GM23248 (cell line): ENCODE data around the gene ANXA11.

Source experiments
- EZH2 ChIP-seq: fragments of 200-600 bp; sonication (generic); IDR thresholded peaks from 2 replicates; pipeline ENCODE4 v1.6.1; 2018; ENCODE audit warnings: antibody characterized with exemption, mild to moderate bottlenecking; ENCODE audit not compliant: insufficient read depth, poor library complexity, severe bottlenecking
- EZH2phosphoT487 ChIP-seq: fragments of 200-600 bp; sonication (generic); IDR thresholded peaks from 2 replicates; pipeline ENCODE4 v1.6.1; 2018; ENCODE audit warnings: antibody characterized with exemption, moderate library complexity, mild to moderate bottlenecking, low read depth; ENCODE audit not compliant: insufficient read depth

DNA sequence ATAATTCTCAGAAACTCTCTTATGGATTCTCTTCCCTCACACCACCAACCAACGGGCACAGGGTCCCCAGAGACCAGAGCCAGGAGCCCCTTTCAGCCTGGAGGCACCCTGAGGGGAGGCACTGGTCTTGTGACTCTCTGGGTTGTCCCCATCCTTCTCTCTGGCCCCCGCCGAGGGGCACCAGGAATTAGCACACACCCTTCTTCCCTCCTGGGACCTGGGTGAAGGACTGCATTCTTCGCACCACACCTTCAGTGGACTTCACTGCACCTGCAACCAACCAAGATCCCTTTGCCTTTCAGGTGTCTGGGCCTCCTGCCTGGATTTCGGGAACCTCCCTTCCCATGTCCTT lies 50.7 kb downstream of the ANXA11 start:
- TF ChIP-seq EZH2phosphoT487, result no peak
- no peak for TF ChIP-seq EZH2
